GM19043 (cell line): Measurements from ENCODE around the gene KLHDC3.
A peak's percentile ranks its signal among the peaks of the same experiment; 100 is the strongest.
"Not testable (repeated sequence)": the region's sequence is repeated elsewhere in the genome, so short reads cannot be mapped to it uniquely, and the experiment has no call there.

Experiments used
- ATAC-seq: cut with Tn5 transposase; IDR thresholded peaks from one replicate; pipeline ENCODE4 v1.9.1; 2021; ENCODE audit warnings: low read depth; ENCODE audit not compliant: unreplicated experiment

Gene KLHDC3

GRCh38 chr6:43021270-43022047 is 7.4 kb downstream of the KLHDC3 start, which contains the start of gene RRP36:
RRP36 (plus strand) TSS chr6:43021623; CDS start chr6:43021655, 32 bp downstream.
- ATAC-seq, result peak; percentile 67

GRCh38 chr6:43024436-43024835 is 10.4 kb downstream of the KLHDC3 start:
- ATAC-seq, result no peak

- ATAC-seq, result no peak
Measured at GRCh38 chr6:43026365-43026764, 12.3 kb downstream of the KLHDC3 start.

GRCh38 chr6:43029120-43029519 is 15.1 kb downstream of the KLHDC3 start:
- ATAC-seq, result no peak

GRCh38 chr6:43032326-43032725 is 18.3 kb downstream of the KLHDC3 start:
- ATAC-seq, result no peak

GRCh38 chr6:43033496-43034189 is 19.6 kb downstream of the KLHDC3 start:
- ATAC-seq, result no peak

GRCh38 chr6:43034190-43034525 is 20.1 kb downstream of the KLHDC3 start:
- ATAC-seq, result no peak

GRCh38 chr6:43035495-43036194 is 21.6 kb downstream of the KLHDC3 start:
- no peak for ATAC-seq

- ATAC-seq, result no peak
Measured at GRCh38 chr6:43036712-43037111, 22.7 kb downstream of the KLHDC3 start.

- ATAC-seq, result no peak
Measured at GRCh38 chr6:43037197-43037596, 23.1 kb downstream of the KLHDC3 start.

- no peak for ATAC-seq
Measured at GRCh38 chr6:43037706-43038105, 23.7 kb downstream of the KLHDC3 start.

- no peak for ATAC-seq
Measured at GRCh38 chr6:43038727-43039126, 24.7 kb downstream of the KLHDC3 start.

GRCh38 chr6:43040542-43041257 is 26.7 kb downstream of the KLHDC3 start:
- ATAC-seq, result no peak

- ATAC-seq, result not testable (repeated sequence)
Measured at GRCh38 chr6:43041475-43041874, 27.4 kb downstream of the KLHDC3 start.

- ATAC-seq, result no peak
Measured at GRCh38 chr6:43043310-43043709, 29.3 kb downstream of the KLHDC3 start.

GRCh38 chr6:43045371-43045930 is 31.4 kb downstream of the KLHDC3 start:
- ATAC-seq, result no peak

- ATAC-seq, result no peak
Measured at GRCh38 chr6:43047998-43048397, 33.9 kb downstream of the KLHDC3 start.

- no peak for ATAC-seq
Measured at GRCh38 chr6:43050981-43051380, 36.9 kb downstream of the KLHDC3 start.

GRCh38 chr6:43052225-43052841 is 38.3 kb downstream of the KLHDC3 start:
- no peak for ATAC-seq
